ENCODE measurements around the gene CLDN19.
"Not testable (repeated sequence)": the region's sequence is repeated elsewhere in the genome, so short reads cannot be mapped to it uniquely, and the experiment has no call there.

Gene CLDN19

DNA sequence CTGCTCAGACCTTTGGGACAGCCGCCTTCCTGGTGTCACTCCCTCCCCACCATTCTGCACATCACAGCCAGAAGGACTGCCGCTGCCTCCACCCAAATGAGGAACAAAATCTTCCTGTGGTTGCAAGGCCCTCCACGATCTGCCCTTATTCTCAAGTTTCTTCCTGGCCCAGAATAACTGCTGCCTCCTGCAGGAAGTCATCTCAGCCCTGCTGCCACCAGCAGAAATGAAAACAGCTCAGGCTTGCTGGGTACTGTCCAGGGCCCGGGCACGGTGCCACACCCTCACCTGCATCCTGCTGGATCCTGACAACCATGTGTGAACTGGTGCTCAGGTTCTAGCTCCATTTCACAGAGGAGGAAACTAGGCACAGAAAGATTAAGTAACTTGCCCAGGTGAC lies 2.8 kb downstream of the CLDN19 start:
- DNase-seq = peak; percentile 14

DNA sequence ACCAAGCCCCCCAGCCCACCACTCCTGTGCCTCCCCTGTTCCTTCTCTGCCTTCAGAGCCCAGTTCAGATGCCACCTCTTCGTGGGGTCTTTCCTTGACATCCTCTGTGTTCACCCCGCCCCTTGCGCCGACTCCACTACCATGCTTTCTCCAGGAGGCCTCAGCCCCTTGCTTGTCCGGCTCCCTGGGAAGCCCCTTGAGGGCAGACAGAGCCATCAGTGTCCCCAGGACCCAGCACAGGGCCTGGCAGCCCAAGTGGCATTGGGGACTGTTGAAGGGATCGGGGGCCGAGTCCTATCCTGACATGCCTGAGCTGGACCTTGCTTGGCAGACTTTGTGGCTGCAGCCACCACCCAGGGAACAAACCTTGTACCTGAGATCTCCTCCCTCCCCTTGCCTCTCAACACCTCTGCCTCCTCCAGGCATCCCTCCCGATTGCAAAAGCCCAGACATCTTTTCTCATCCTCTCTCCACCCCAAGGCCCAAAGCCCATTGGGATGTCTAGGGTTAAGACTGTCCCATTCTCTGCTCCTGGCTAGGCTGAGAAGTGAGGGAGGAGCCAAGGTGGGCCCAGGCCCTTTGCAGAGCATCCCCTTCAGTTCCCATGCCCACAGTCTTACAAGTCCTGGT lies 3.4 kb downstream of the CLDN19 start:
- no peak for DNase-seq

DNA sequence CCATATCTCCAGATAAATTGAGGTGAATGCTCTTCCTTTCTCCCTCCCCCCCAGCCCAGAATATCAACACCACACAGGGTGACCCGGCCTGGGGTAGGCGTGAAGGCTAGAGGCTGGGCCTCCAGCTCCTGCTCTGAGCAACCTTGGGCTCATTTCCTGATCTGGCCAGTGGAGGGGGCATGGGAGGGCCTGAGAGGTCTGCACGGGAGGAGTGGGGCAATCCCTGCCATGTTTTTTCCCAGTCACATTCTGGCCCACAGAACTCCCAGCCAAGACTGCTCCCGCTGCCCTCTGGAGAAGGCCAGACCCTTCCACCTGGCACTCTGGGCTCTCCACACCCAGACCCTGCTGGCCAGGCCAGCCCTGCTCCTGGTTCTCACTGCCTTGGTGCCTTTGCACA lies 3.9 kb downstream of the CLDN19 start:
- no peak for DNase-seq

DNA sequence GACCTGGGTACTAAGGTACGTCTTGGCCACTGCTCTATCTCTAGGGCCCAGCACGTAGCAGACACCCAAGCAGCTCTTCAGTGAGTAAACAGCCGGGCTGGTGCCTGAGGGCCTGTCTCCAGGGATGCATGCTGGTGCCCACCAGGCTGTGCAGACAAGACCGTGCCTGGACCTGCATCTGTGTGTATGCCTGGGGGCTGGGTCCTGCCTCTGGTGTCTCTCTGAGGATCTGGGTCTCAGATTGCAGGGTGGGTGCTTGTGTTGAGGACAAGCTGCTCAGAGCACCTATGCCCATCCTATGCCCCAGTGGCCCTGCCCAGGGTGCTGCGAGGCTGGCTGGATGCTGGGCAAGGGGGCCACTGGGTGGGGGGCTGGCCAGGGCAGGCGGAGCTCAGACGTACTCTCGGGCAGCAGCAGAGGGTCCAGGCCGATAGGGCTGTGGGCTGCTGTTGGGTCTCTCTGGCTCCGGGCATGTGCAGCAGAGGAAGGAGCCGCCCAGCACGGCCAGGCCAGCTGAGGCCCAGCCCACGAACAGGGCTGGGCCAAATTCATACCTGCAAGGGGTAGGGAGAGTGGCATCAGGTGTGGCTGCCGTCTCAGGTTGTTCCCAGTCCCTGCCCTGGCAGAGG lies 4.4 kb downstream of the CLDN19 start:
- no peak for DNase-seq

DNA sequence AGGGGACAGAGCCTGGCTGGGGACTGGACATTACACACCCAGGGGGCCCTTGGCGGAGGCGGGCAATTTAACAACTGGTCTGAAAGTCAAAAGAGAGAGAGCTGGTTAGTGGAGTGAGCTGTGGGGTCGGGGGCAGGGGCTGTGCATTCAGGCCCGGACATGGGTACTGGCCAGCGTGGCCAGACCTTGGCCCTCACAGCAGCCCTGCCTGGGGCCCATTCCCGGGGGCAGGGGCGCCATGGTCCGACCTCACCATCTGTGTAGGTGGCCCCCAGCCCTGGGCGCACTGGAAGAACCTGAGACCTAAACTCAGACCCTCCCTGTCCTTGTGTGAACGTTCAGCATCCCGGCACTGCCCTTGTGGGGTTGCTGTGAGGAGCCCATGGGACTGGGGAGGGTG lies 5.0 kb downstream of the CLDN19 start:
- no peak for DNase-seq

DNA sequence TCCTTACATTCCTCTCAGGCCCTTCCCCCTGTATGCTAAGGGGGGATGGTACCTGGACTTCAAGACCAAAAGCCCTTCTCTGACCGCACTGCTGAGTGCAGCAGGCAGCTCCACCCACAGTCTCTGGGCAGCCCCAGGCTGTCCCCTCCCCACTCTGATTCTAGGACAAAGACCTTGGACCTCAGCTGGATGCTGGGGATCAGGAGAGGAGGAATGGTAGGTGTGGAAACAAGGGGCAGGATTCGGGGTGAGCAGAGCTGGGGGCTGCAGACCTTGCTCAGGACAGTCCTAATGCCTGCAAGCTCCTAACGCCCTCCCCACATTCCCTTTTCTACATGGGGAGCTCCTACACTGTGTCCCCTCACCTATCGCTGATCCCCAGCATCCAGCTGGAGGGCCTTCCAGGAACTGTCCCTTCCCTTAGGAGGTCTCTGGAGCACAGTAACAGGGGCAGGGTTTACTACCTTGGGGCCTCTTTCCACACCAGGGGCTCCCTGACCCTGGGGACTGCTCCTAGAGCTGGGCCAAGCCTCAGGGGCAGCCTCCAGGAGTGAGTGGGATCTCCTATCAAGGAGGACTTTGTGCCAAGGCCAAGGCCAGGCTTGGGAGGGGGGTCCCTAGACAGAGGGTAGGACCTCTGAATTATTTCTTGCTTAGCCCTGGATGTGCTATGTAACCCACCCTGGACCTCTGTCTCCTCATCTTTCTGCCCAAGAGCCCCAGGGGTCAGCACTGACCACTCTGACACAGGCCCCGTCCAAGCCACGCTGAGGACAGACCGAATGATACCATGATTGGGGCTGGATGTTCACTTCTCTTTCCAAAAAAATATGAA lies 5.6 kb downstream of the CLDN19 start:
- no peak for DNase-seq

DNA sequence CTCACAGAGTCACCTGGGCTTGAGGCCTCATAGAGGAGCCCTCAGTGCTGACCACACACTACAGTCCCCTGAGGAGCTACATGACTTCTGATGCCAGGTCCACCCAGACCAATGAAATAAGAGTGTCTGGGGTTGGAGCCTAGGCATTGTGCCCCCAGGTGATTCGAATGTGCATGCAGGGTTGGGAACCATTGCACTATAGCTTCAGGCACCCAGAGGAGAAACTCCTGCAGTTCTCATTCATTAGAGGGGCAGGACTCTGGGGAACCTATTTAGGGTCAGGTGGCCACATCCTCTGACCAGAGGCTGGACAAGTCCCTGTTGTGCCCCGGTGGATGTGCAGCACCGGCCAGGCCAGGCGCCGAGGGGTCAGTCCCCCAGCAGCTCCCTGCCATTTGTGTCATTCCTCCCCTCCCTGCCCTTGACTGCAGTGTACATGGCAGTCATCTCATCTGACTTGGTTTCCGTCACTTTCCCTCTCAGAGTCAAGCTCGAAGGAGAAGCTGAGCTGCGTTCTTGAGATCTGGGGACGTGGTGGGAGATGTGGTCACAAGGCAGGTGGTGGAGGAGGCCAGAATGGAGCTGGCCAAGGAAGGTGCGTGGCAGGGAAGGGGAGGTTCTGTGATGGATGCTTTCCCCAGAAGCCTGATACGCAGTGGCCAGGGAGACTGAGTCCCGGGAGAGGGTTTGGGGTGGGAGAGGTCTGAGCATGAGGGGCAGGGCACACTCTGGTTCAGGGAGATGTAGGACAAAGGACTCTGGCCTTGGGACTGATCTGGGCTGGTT lies 6.4 kb downstream of the CLDN19 start:
- DNase-seq = no peak

DNA sequence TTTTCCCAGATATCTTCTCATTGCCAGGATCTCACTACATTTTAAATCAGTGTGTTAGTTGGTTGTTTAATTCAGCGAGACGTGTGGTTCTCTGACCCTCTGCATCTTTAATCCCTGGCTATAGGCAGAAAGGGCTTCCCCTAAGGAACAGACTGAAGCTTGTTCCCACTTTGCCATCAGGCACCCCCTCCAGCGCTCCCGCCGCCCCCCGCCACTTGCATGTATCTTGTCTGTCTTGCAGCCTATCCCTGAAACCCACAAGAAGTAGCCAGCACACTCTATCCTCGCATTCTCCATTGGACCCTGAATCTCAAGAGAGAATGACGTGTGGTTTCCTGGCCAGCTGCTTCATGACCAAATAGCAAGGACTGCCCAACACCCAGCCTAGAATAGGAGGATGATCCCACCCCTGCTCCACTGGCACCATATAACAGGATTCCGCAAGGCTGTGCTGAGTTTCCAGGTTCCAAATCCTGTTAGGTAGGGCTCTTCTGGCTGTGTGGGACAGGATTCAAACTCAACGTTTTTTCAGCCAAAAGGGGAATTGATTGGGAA lies 7.8 kb downstream of the CLDN19 start:
- no peak for DNase-seq

DNA sequence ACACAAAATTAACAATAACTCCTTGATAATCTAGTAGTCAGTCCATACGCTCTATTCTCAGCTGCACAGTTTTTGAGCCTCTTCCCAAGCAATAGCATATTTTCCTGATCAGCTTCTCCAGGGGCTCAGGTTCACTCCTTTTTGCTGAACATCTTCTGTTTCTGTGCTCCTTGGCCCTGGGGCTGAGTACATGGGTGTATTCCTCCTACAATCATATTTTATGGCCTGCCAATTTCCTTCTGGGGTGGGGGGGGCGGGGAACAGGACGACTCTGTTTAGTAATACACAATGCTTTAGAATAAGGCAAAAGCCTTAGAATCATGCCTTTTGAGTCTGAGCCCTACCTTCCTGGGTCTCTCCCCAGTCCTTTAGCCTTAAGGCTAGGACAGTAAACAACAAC lies 8.5 kb downstream of the CLDN19 start:
- no peak for DNase-seq

DNA sequence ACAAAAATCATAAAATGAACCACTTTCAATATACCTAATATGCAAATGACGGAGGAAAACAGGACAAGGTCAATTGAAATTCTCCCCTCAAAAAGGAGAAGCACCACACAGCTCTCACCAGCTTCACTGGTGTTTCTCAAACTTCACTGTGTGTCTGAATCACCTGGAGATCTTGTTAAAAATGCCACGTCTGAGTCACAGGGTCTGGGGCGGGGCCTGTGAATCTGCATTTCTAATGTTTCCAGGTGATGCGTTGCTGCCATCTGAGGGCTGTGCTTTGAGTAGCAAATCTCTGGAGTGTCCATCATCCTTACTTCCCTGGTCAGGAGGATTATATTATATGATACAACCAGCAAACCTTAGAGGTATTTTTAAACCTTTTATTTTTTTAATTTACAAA lies 9.0 kb downstream of the CLDN19 start:
- DNase-seq = no peak

DNA sequence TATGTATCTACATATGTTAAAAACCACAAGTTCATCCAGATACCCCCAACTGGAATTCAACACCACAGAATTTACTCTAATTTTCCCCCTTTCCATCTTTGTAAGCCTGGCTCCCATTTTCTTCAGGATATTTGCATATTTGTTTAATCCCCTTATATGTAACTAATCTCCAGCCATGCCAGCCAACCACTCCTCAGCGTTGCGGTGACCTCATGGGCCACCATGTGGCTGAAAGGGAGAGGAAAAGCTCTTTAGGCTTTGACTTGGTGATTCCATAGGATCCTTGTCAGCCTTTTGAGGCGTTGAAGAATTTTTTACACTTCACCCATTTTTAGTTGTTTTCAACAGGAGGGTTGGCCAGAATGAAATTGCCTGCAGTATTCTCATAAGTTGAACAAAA lies 10.0 kb downstream of the CLDN19 start:
- DNase-seq = no peak

DNA sequence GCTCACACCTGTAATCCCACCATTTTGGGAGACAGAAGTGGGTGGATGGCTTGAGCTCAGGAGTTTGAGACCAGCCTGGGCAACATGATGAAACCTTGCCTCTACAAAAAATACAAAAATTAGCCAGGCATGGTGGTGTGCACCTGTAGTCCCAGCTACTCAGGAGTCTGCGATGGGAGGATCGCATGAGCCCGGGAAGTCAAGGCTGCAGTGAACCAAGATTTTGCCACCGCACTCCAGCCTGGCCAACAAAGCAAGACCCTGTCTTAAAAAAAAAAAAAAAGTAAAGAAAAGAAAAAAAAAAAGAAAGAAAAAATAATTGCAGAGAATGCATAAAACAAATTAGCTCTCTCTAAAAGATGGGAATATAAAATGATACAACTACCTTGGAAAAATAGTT lies 14.2 kb downstream of the CLDN19 start:
- DNase-seq = not testable (repeated sequence)

DNA sequence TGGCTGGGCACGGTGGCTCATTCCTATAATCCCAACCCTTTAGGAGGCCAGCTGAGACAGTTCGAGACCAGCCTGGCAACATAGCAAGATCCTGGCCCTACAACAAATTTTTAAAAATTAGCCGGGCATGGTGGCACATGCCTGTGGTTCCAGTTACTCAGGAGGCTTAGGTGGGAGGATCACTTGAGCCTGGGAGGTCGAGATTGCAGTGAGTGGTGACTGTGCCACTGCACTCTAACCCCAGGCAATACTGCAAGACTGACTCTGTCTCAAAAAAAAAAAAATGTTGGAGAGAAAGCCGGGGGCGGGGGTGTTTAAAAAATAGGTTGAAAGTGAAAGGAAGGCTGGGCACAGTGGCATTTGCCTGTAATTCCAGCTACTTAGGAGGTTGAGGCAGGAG lies 16.5 kb downstream of the CLDN19 start:
- no peak for DNase-seq

DNA sequence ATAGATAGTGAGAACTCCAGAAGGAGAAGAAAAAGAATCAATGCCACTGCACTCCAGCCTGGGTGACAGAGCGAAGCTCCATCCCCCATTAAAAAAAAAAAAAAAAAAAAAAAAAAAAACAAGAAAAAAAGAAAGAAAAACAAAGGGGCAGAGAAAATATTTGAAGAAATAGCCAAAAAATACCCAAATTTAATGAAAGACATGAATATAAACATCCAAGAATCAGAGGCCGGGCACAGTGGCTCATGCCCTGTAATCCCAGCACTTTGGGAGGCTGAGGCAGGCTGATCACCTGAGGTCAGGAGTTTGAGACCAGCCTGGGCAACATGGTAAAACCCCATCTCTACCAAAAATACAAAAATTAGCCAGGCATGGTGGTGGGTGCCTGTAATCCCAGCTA lies 17.6 kb downstream of the CLDN19 start:
- not testable (repeated sequence) for DNase-seq

DNA sequence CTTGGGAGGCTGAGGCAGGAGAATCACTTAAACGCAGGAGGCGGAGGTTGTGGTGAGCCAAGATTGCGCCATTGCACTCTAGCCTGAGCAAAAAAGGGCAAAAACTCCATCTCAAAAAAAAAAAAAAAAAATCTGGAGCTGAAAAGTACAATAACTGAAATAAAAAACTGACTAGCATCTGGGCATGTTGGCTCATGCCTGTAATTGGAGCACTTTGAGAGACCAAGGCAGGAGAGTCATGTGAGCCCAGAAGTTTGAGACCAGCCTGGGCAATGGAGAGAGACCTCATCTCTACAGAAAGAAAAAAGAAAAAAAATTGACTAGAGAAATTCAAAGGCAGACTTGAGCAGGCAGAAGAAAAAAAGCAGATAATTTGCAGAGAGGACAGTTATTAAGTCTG lies 18.1 kb downstream of the CLDN19 start:
- DNase-seq = no peak

DNA sequence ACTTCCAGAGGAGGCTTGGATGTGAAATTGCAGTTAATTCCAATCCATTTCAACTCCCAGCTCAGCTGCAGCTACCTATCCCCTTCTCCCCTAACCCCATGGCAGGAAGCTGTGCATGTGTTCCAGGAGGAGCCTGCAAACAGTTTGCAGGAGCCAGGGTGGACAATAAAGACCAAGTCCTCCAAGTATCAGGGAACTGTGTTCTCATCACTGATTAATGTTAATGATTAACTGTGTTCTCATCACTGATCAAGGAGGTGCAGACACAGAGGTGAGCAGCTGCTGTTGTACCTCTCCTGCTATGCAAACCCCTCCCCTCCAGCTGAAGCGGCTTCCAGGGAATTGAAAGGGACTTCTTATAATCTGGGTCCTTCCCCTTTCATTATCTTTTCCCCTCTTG lies 19.2 kb downstream of the CLDN19 start:
- no peak for DNase-seq

DNA sequence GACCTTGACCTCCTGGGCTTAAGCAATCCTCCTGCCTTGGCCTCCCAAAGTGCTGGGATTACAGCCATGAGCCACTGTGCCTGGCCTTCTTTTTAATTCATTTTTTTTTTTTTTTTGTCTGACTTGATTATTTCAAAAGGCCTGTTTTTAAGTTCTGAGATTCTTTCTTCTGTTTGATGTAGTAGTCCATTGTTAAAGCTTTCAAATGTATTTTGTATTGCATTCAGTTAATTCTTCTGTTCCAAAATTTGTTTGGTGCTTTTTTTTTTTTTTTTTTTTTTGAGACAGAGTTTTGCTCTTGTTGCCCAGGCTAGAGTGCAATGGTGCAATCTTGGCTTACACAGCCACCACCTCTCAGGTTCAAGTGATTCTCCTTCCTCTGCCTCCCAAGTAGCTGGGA lies 25.6 kb downstream of the CLDN19 start:
- DNase-seq = not testable (repeated sequence)

DNA sequence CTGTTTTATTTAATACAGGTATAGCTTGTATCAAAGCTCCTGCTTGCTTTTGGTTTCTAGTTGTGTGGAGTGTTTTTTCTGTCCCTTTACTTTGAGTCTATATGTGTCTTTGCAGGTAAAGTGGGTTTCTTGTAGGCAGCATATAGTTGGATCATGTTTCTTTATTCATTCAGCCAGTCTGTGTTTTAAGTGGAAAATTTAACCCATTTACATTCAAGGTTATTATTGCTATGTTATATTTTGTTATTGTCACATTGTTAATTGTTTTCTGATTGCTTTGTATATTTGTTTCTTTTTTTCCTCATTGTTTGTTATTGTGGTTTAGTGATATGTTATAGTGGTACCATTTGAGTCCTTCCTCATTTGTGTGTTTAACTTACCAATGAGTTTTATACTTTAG lies 26.7 kb downstream of the CLDN19 start:
- DNase-seq = no peak

DNA sequence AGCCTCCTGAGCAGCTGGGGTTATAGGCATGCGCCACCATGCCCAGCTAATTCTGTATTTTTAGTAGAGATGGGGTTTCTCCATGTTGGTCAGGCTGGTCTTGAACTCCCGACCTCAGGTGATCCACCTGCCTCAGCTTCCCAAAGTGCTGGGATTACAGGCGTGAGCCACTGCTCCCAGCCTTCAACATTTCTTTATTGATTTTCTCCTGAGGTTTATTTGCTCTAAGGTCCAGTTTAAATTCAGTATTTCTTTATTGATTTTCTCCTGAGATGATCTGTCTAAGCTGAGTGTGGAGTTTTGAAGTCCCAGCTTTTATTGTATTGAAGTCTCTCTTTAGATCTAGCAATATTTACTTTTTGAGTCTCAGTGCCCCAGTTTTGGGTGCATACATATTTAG lies 27.2 kb downstream of the CLDN19 start:
- not testable (repeated sequence) for DNase-seq

DNA sequence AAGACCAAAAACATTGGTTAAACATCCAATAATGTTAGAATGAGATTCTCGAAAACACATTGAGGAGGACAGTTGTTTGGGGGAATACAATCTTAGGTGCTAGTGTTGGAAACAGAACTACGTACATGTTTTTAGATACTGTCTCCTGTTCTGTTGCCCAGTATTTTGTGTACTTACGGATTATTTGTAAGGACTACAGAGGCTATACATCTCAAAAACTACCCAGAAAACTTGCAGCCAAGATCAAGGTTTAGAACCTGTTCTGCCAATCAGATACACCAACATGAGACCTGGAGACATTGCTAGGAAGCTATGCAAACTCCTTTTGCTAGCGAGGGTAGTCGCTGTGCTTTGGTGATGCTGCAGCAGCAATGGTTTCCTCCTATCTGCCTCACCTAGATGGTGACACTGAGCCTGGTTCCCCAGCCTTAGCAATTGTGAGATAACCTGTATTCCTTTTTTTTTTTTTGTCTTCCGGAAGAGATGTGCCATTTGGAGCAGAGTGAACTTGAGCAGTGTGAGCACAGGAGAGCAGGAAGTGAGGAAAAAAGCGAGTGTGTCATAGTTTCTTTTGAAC lies 36.1 kb downstream of the CLDN19 start:
- no peak for DNase-seq

DNA sequence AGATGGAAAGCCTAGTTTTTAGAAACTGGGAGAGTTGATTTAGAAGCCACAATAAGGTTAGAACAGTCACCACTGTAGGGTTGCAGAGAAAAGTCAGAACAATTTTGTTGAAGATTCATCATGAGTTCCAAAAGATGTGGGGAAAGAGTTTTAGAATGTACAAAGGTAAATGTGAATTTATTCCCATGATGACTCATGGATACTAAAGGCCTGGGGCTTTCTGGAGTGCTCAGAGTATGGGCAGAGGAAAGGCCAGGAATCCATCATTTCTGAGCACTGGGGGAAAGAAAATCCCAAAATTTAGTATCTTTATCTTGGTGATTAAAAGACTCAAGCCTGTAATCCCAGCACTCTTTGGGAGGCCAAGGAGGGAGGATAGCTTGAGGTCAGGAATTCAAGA lies 40.0 kb downstream of the CLDN19 start:
- no peak for DNase-seq

DNA sequence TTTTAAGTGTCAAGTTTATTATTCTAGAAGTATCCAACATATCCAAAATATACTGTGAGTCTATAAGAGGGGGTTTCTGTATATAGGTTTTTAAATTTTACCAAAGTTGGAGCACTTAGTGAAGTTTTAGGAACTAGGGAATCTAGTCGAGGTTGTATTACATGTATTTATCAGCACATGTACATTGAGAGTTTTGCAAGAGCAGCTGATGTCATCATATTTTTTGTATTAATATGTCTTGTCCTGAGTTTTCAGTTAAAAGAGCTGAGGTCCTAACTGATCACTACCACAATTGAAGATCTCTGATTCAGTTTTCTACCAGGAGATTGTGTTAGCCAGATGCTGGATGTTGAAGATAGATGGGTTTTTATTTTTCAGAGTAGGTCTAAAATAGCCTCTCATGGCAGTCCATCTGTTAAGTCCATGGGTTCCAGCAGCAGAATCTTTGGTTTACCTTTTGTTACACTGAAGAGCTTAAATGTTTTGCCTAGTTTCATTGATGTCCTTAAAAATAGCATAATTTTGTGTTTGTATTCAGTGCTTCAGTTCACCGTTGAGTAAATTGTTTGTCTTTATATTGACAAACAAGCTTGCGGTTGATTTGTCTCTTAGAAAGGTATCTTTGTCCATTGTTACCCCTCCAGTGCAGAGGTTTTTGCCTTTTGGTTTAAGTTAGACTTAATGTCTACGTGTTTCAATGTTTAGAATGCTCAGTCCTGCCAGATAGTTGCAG lies 41.8 kb downstream of the CLDN19 start:
- no peak for DNase-seq
